WTC11 (cell line): ENCODE measurements around the gene PLXNA2. TPM values are rescaled to one million over a fixed set of nuclear protein-coding genes. Genes with fewer than 3 reads are reported as not detected.

Source experiments
- ATAC-seq: fragments of 200-7000 bp; cut with Tn5 transposase; 2 replicates; pipeline ENCODE4 v1.10.0; 2021; ENCODE audit warnings: mild to moderate bottlenecking, moderate library complexity
- CTCF ChIA-PET: fragments of 300-600 bp; sonication (Branson Sonifier 250); formaldehyde crosslinking; loops from one replicate; lab custom pipeline; 2021; ENCODE audit warnings: antibody characterized with exemption; lab: Charles Lee
- POLR2A ChIA-PET: fragments of 350-600 bp; sonication (Branson Sonifier 250); formaldehyde crosslinking; loops from one replicate; lab custom pipeline; 2021; ENCODE audit warnings: antibody characterized with exemption; lab: Charles Lee
- DNase-seq: peaks from one replicate; pipeline ENCODE4 v3.0.0; 2021; ENCODE audit warnings: low spot score
- H3K27ac Mint-ChIP-seq: 2 replicates; pipeline ENCODE4 v1.8.0; 2021; ENCODE audit warnings: mixed read lengths
- H3K27me3 Mint-ChIP-seq: 2 replicates; pipeline ENCODE4 v1.8.0; 2021; ENCODE audit warnings: low read depth, mild to moderate bottlenecking, moderate library complexity, mixed read lengths
- H3K36me3 Mint-ChIP-seq: 2 replicates; pipeline ENCODE4 v1.8.0; 2021; ENCODE audit warnings: mixed read lengths
- H3K4me1 Mint-ChIP-seq: 2 replicates; pipeline ENCODE4 v1.8.0; 2022; ENCODE audit warnings: mixed read lengths
- H3K4me3 Mint-ChIP-seq: 2 replicates; pipeline ENCODE4 v1.8.0; 2021; ENCODE audit warnings: mild to moderate bottlenecking, moderate library complexity, mixed read lengths
- H3K9me3 Mint-ChIP-seq: 2 replicates; pipeline ENCODE4 v1.8.0; 2021; ENCODE audit warnings: mixed read lengths
- CBFB ChIP-seq: sonication (generic); formaldehyde crosslinking; IDR thresholded peaks from 2 replicates; pipeline ENCODE4 v1.8.1; 2022; ENCODE audit warnings: mild to moderate bottlenecking, low read depth, missing genetic modification reagents
- CREM ChIP-seq: sonication (generic); formaldehyde crosslinking; IDR thresholded peaks from 2 replicates; pipeline ENCODE4 v1.8.1; 2022; ENCODE audit warnings: mild to moderate bottlenecking, missing genetic modification reagents, moderate library complexity
- E2F5 ChIP-seq: sonication (generic); formaldehyde crosslinking; IDR thresholded peaks from 2 replicates; pipeline ENCODE4 v1.8.1; 2022; ENCODE audit warnings: mild to moderate bottlenecking, moderate library complexity, missing genetic modification reagents
- ERG ChIP-seq: fragments of 250-450 bp; sonication (Bioruptor Pico); IDR thresholded peaks from 2 replicates; pipeline ENCODE4 v1.8.0; 2021; ENCODE audit warnings: mild to moderate bottlenecking
- ETV6 ChIP-seq: sonication (generic); formaldehyde crosslinking; IDR thresholded peaks from 2 replicates; pipeline ENCODE4 v1.8.1; 2022; ENCODE audit warnings: mild to moderate bottlenecking, missing genetic modification reagents
- GABPB1 ChIP-seq: sonication (generic); formaldehyde crosslinking; IDR thresholded peaks from 2 replicates; pipeline ENCODE4 v1.8.1; 2023; ENCODE audit warnings: mild to moderate bottlenecking, missing genetic modification reagents
- GTF2I ChIP-seq: fragments of 250-450 bp; sonication (Bioruptor Pico); conservative IDR thresholded peaks from 2 replicates; pipeline ENCODE4 v1.4.0; 2021; ENCODE audit warnings: mild to moderate bottlenecking
- MXD4 ChIP-seq: fragments of 250-450 bp; sonication (Bioruptor Pico); IDR thresholded peaks from 2 replicates; pipeline ENCODE4 v1.8.0; 2021; ENCODE audit warnings: mild to moderate bottlenecking, moderate library complexity, borderline replicate concordance
- NFATC4 ChIP-seq: fragments of 250-450 bp; sonication (Bioruptor Pico); IDR thresholded peaks from 2 replicates; pipeline ENCODE4 v1.9.0; 2021; ENCODE audit warnings: mild to moderate bottlenecking
- PRRX2 ChIP-seq: fragments of 250-450 bp; sonication (Bioruptor Pico); IDR thresholded peaks from 2 replicates; pipeline ENCODE4 v1.8.0; 2021; ENCODE audit warnings: mild to moderate bottlenecking
- RORB ChIP-seq: fragments of 250-450 bp; sonication (Bioruptor Pico); IDR thresholded peaks from 2 replicates; pipeline ENCODE4 v1.9.0; 2021; ENCODE audit warnings: mild to moderate bottlenecking
- SMAD4 ChIP-seq: sonication (generic); formaldehyde crosslinking; IDR thresholded peaks from 2 replicates; pipeline ENCODE4 v1.8.0; 2022; ENCODE audit warnings: mild to moderate bottlenecking, missing genetic modification reagents
- SOX15 ChIP-seq: fragments of 250-450 bp; sonication (Bioruptor Pico); IDR thresholded peaks from 2 replicates; pipeline ENCODE4 v1.9.0; 2021; ENCODE audit warnings: mild to moderate bottlenecking
- TEAD4 ChIP-seq: sonication (generic); formaldehyde crosslinking; IDR thresholded peaks from 2 replicates; pipeline ENCODE4 v1.8.0; 2022; ENCODE audit warnings: mild to moderate bottlenecking, missing genetic modification reagents
- USF1 ChIP-seq: sonication (generic); formaldehyde crosslinking; IDR thresholded peaks from 2 replicates; pipeline ENCODE4 v1.8.0; 2022; ENCODE audit warnings: mild to moderate bottlenecking, missing genetic modification reagents
- ZBTB21 ChIP-seq: sonication (generic); formaldehyde crosslinking; IDR thresholded peaks from 2 replicates; pipeline ENCODE4 v1.8.1; 2023; ENCODE audit warnings: mild to moderate bottlenecking, missing genetic modification reagents, borderline replicate concordance
- ZNF121 ChIP-seq: sonication (generic); formaldehyde crosslinking; IDR thresholded peaks from 2 replicates; pipeline ENCODE4 v1.8.0; 2023; ENCODE audit warnings: missing genetic modification reagents
- ZNF138 ChIP-seq: sonication (generic); formaldehyde crosslinking; conservative IDR thresholded peaks from 2 replicates; pipeline ENCODE4 v1.8.1; 2022; ENCODE audit warnings: mild to moderate bottlenecking, moderate library complexity, missing genetic modification reagents
- ZNF219 ChIP-seq: sonication (generic); formaldehyde crosslinking; IDR thresholded peaks from 2 replicates; pipeline ENCODE4 v1.8.0; 2023; ENCODE audit warnings: missing genetic modification reagents, mild to moderate bottlenecking, borderline replicate concordance
- total RNA-seq: library from RNA; stranded (reverse); gene quantifications from 3 replicates; pipeline ENCODE4 v1.2.3, GENCODE V29; 2021

The PLXNA2 gene
- total RNA-seq, 1 experiment from 2014 or later, result 4.2 TPM

DNA sequence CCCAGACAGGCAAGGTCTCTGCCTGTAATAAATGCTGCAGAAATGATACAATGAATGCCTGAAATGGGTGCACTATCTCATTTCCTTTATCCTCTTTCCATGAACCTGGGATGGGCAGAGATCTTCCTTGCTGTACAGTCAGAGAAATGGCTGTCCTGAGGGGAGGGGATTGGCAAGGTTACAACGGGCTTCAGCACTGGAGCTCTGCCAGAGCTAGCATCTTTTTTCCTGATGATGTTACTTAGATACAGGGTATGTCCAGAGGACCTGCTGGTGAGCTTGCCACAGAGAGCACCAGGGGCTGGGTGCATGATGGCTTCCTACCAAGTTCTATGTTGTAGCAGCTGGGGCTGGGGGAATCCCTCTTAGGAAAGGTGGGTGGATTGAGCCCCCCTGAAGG lies 115.1 kb downstream of the PLXNA2 start:
- DNase-seq, result no peak
- Mint-ChIP-seq H3K36me3 (no peaks in the 10 kb centered on the region), H3K4me3 (no peak overlapping the region), H3K27ac (no peak overlapping the region), H3K9me3 (no peaks in the 10 kb centered on the region), H3K27me3 (peaks cover 20% of the 10 kb centered on the region), H3K4me1 (peaks cover 47% of the 10 kb centered on the region)
- ChIA-PET CTCF (interaction anchor here (1.0 to 6.5 kb wide), 8 partner anchors 21 to 136 kb away, joined by 3 to 78 read pairs (median 6); partner anchors contain the start of gene PLXNA2), POLR2A (interaction anchor here (0.7 to 1.2 kb wide), 2 partner anchors 21 to 87 kb away, joined by 3 to 4 read pairs; no protein-coding TSS in a partner anchor)
- no peak for TF ChIP-seq ZNF219 (CRISPR knock-in tag)
- TF ChIP-seq ZBTB21 (CRISPR knock-in tag), result no peak
- TF ChIP-seq ZNF121 (CRISPR knock-in tag), result no peak
- no peak for TF ChIP-seq TEAD4 (CRISPR knock-in tag)
- ATAC-seq, result no peak

DNA sequence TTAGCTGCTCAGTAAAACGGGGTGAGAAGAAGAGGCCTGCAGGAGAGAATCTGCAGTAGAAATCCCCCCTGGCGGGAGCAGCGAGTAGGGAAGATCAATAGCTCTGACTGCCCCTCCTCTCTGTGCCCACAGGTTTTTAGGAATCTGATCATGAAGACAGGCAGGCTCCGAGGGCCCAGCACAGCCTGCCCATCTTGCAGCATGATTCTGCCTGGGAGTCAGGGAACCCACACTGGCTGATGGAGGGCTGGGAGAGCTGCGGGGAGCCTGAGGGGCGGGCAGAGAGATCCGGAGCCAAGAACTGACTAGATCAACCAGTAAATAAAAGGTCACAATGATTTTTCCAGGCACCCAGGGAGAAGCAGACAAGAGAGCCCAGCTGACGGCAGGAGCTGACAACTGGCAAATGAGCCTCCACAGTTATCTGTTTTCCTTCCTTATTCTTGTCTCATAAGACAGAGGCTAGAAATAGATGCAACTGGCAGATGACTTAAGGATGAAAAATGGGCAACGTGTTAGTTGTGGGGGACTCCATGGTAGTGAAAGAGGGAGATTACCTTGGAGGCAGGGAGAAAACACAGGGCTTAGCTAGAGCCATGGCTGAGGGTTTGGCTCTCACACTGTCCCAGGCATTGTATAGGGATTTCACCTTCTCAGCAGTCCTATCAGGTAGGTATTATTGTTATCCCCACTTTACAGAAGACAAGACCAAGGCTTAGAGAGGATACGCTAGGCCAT lies 116.2 kb downstream of the PLXNA2 start:
- Mint-ChIP-seq H3K4me1 (peaks cover 36% of the 10 kb centered on the region), H3K4me3 (no peak overlapping the region), H3K27ac (no peak overlapping the region)
- DNase-seq (peak; percentile 15), ATAC-seq (peak; percentile 12)
- CTCF ChIA-PET, result interaction anchor here (0.9 to 6.5 kb wide), 14 partner anchors 20 to 243 kb away, joined by 3 to 61 read pairs (median 6); partner anchors contain the start of gene PLXNA2
- TF ChIP-seq CBFB (no peak), SMAD4 (CRISPR knock-in tag) (no peak), ETV6 (CRISPR knock-in tag) (no peak), SOX15 (CRISPR knock-in tag) (no peak), PRRX2 (CRISPR knock-in tag) (no peak), E2F5 (CRISPR knock-in tag) (no peak)
- TF ChIP-seq, all 79 proteins: peak for 0
- H3K9me3 Mint-ChIP-seq, result no peaks in the 10 kb centered on the region
- H3K36me3 Mint-ChIP-seq, result no peaks in the 10 kb centered on the region
- POLR2A ChIA-PET, result no interaction called here
- H3K27me3 Mint-ChIP-seq, result peaks cover 20% of the 10 kb centered on the region

DNA sequence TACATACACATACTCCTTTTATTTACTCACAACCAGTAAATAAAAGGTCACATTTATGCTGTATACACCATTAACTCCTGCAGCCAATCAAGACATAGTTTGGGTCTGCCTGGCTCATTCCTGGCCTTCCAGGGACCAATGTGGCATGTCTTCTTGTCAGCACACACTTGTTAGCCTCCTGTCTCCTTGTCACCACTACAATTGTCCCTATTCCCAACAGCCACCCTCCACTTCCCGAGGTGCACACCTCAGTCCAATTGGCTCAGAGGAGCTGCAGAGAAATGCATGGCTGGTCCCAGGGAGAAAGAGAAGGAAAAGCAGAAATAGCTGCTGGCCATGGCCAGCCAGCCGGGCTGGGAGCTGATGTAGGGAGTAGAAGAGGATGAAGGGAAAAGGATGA lies 116.9 kb downstream of the PLXNA2 start:
- DNase-seq, result no peak
- ATAC-seq, result no peak
- Mint-ChIP-seq H3K9me3 (no peaks in the 10 kb centered on the region), H3K36me3 (no peaks in the 10 kb centered on the region), H3K4me3 (no peak overlapping the region), H3K27ac (peak overlapping the region; percentile 50; the same call in 1 of the 2 replicates), H3K27me3 (peaks cover 20% of the 10 kb centered on the region), H3K4me1 (peaks cover 29% of the 10 kb centered on the region)
- TF ChIP-seq MXD4 (CRISPR knock-in tag) (no peak), ZNF138 (CRISPR knock-in tag) (no peak), ZNF121 (CRISPR knock-in tag) (no peak), NFATC4 (CRISPR knock-in tag) (no peak), ERG (CRISPR knock-in tag) (no peak), USF1 (CRISPR knock-in tag) (no peak), GTF2I (no peak)
- CTCF ChIA-PET, result interaction anchor here (1.1 to 6.5 kb wide), 12 partner anchors 26 to 164 kb away, joined by 3 to 61 read pairs (median 6); partner anchors contain the start of gene PLXNA2
- POLR2A ChIA-PET, result no interaction called here

DNA sequence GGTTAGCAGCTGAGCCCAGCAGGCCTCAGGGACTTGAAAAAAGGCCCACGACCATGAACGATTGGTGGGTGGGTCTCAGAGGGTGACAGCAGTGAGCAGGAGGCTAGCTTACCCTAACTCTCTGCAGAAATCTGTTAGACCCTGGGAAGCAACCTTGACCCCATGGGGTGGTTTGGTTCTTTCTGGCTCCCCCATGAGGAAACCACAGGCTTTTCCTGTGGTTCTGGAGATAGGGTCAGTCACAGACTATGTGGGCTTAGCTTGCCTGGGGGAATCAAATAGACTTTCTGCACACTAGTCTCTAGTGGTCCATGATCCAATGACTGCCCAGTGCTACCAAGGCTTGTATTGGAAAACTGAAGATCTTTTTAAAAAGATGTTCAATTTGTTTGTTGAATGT lies 118.1 kb downstream of the PLXNA2 start:
- Mint-ChIP-seq H3K4me1 (peaks cover 18% of the 10 kb centered on the region), H3K27ac (no peak overlapping the region), H3K36me3 (no peaks in the 10 kb centered on the region), H3K4me3 (no peak overlapping the region), H3K9me3 (no peaks in the 10 kb centered on the region), H3K27me3 (peaks cover 11% of the 10 kb centered on the region)
- DNase-seq (no peak), ATAC-seq (no peak)
- POLR2A ChIA-PET, result no interaction called here
- no peak for TF ChIP-seq GABPB1 (CRISPR knock-in tag)
- no peak for TF ChIP-seq CREM (CRISPR knock-in tag)
- TF ChIP-seq RORB (CRISPR knock-in tag), result no peak
- CTCF ChIA-PET, result interaction anchor here (1.3 kb wide), 1 partner anchor 119 kb away, joined by 3 read pairs; no protein-coding TSS in a partner anchor
